Vagina (tissue), 2 donors: ENCODE results near the gene CAST.

Experiments used
- CTCF ChIP-seq, 3 experiments: fragments of 450-650 bp in 2 of 3; fragments of 200-600 bp in 1 of 3; sonication (generic) in 1 of 3; IDR thresholded peaks; one replicate each; pipeline ENCODE4 v1.5.1; 2017 to 2019; ENCODE audit warnings: antibody characterized with exemption in 3 of 3, mild to moderate bottlenecking in 2 of 3, moderate library complexity in 2 of 3
- POLR2A ChIP-seq, 2 donors: fragments of 450-650 bp; IDR thresholded peaks; one replicate each; pipeline ENCODE4 v1.6.1; 2017; ENCODE audit warnings: antibody characterized with exemption in 2 of 2, mild to moderate bottlenecking in 2 of 2, moderate library complexity in 2 of 2

GRCh38 chr5:96655506-96655905 is 6.7 kb upstream of the CAST start:
- TF ChIP-seq CTCF (IDR thresholded peaks at IDR 0.05) (no peak), POLR2A (IDR thresholded peaks at IDR 0.05) (no peak)
